Left lung (tissue), 10 donors: ENCODE measurements around the gene PLXDC2. TPM values are rescaled to one million over a fixed set of nuclear protein-coding genes. Genes with fewer than 3 reads are reported as not detected.

Source experiments
- ATAC-seq: fragments of 200-7000 bp; cut with Tn5 transposase; one replicate; pipeline ENCODE4 v1.9.1; 2020; ENCODE audit warnings: moderate library complexity
- DNase-seq, 4 donors: peaks; one replicate each; pipeline ENCODE4 v3.0.0-alpha.2; 2013 to 2020
- H3K27ac ChIP-seq, 2 donors: fragments of 200-600 bp; sonication (generic) in 1 of 2; one replicate each; pipeline versions ENCODE4 v1.5.0 to v1.8.0; 2020 to 2021
- H3K27me3 ChIP-seq, 2 donors: fragments of 200-600 bp; sonication (generic) in 1 of 2; one replicate each; pipeline versions ENCODE4 v1.5.0 to v1.8.0; 2020 to 2021
- H3K36me3 ChIP-seq, 2 donors: fragments of 200-600 bp; sonication (generic) in 1 of 2; one replicate each; pipeline versions ENCODE4 v1.5.0 to v1.8.0; 2020 to 2021
- H3K4me1 ChIP-seq, 2 donors: fragments of 200-600 bp; one replicate each; pipeline ENCODE4 v1.8.0; 2021
- H3K4me3 ChIP-seq, 2 donors: fragments of 200-600 bp; sonication (generic) in 1 of 2; one replicate each; pipeline versions ENCODE4 v1.5.0 to v1.8.0; 2020 to 2021; ENCODE audit warnings: mild to moderate bottlenecking in 1 of 2
- H3K9me3 ChIP-seq, 2 donors: fragments of 200-600 bp; sonication (generic) in 1 of 2; one replicate each; pipeline versions ENCODE4 v1.5.0 to v1.8.0; 2020 to 2021
- intact Hi-C, 2 donors: fragments of 100-400 bp; cut with DNase I; formaldehyde crosslinking; loops; one replicate each; pipeline versions ENCODE4 v1.11.2 to v1.14.2; 2022
- polyA plus RNA-seq, 6 donors: library from polyadenylated mRNA; unstranded; fragments of 120-200 nt; gene quantifications; one replicate each; pipeline ENCODE4 v1.2.1, GENCODE V29; 2013; ENCODE audit not compliant: insufficient read length in 6 of 6
- total RNA-seq, 2 donors: library from RNA; stranded (reverse); fragmentation: NEBNext Ultra II Directional; extraction: Animal tissue kit (Norgen Biotek cat#: 25700); gene quantifications; one replicate each; pipeline ENCODE4 v1.2.1, GENCODE V29; 2021
- TF ChIP-seq, protein P1 (sequence below), 2 donors: fragments of 200-600 bp; sonication (generic) in 1 of 2; IDR thresholded peaks; one replicate each; pipeline versions ENCODE4 v1.5.0 to v1.8.0; 2021; ENCODE audit warnings: antibody characterized with exemption in 2 of 2
- donor health status: DM: no; HTN: yes; CAD: no.
- donor health status: DM: no; HTN: no; CAD: no.

Gene PLXDC2
- total and polyA plus RNA-seq, 8 donors = 85.3 to 127 (median 112) TPM

DNA sequence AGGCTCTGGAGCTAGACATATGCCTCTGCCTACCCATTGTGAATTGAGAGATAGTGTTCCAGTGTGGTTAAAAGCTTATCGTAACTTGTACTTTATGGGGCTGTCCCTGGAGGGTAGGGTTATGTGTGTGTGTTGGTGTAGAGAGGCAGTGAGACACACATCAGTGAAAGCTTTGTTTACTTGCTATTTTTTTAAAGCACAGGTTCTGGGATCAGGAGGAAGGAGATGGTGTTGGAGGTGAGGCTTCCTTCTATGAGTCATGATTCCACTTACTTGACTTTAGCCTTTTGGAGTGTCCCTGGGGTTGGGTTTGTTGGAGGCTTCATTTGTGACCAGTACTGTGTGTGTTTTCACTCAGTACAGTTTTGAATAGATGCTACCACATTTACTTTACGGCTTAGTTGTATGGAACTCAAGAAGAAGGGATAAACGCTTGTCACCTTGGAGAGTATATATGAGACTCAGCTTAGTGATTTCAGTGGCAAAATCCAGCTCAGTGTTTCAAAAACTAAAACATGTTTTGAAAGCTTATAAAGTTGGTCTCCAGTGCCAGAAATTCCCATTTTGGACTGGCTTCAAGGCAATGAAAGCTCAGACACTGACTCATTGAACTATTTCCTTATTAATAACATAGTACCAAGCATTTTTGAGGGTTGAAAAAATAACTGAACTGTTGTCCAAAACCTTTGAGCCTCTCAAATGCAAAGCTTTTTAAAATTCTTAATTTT lies 106.2 kb downstream of the PLXDC2 start:
- H3K9me3 ChIP-seq = no peaks in the 10 kb centered on the region
- no peak overlapping the region for H3K4me3 ChIP-seq
- H3K36me3 ChIP-seq = no peaks in the 10 kb centered on the region
- DNase-seq (peak in 1 of 4 donors; percentile 69), ATAC-seq (peak; percentile 66)
- TF ChIP-seq, protein P1, sequence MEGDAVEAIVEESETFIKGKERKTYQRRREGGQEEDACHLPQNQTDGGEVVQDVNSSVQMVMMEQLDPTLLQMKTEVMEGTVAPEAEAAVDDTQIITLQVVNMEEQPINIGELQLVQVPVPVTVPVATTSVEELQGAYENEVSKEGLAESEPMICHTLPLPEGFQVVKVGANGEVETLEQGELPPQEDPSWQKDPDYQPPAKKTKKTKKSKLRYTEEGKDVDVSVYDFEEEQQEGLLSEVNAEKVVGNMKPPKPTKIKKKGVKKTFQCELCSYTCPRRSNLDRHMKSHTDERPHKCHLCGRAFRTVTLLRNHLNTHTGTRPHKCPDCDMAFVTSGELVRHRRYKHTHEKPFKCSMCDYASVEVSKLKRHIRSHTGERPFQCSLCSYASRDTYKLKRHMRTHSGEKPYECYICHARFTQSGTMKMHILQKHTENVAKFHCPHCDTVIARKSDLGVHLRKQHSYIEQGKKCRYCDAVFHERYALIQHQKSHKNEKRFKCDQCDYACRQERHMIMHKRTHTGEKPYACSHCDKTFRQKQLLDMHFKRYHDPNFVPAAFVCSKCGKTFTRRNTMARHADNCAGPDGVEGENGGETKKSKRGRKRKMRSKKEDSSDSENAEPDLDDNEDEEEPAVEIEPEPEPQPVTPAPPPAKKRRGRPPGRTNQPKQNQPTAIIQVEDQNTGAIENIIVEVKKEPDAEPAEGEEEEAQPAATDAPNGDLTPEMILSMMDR (IDR thresholded peaks at IDR 0.05) = no peak
- intact Hi-C loops = no loop called here
- H3K27me3 ChIP-seq = no peaks in the 10 kb centered on the region
- H3K27ac ChIP-seq = peak overlapping the region; percentile 11 to 84
- H3K4me1 ChIP-seq = peaks cover 14 to 22% of the 10 kb centered on the region in 2 donors

DNA sequence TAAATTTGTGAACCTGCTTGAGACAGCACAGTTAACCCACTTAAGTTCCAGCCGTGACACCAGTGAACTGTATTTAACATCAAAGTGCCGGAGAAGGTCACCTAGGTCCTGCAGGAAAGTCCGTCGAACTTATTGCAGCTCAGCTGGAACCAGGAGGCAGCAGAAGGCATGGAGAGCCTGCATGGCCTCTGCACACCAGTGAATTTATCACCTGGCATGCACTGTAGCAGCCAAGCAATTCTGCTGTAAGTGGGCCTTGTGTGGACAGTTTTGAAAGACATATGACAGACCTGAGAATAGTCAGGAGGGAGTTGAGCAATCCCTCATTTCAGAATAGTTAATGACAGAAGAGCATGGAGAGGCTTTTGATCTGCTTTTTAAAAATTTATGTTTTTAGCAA lies 108.8 kb downstream of the PLXDC2 start:
- ATAC-seq = no peak
- intact Hi-C loops = no loop called here
- Histone ChIP-seq H3K27ac (no peak overlapping the region), H3K4me3 (no peak overlapping the region), H3K4me1 (peaks cover 10 to 29% of the 10 kb centered on the region in 2 donors), H3K36me3 (no peaks in the 10 kb centered on the region), H3K27me3 (no peaks in the 10 kb centered on the region), H3K9me3 (no peaks in the 10 kb centered on the region)
- TF ChIP-seq, protein P1 (IDR thresholded peaks at IDR 0.05) = no peak
- no peak for DNase-seq

DNA sequence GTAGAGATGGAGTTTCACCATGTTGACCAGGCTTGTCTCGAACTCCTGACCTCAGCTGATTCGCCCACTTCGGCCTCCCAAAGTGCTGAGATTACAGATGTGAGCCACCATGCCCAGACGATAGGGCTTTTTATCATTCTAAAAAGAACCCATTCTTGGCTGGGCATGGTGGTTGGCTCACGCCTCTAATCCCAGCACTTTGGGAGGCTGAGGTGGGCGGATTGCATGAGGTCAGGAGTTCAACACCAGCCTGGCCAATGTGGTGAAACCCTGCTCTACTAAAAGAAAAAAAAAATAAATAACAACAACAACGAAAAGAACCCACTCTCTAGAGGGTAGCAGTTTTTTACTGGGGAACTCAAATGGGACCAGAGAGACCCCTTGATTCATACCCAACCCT lies 112.7 kb downstream of the PLXDC2 start:
- TF ChIP-seq, protein P1 (IDR thresholded peaks at IDR 0.05) = no peak
- intact Hi-C loops = no loop called here
- ATAC-seq (no peak), DNase-seq (no peak)
- Histone ChIP-seq H3K27me3 (no peaks in the 10 kb centered on the region), H3K4me1 (peaks cover 13 to 31% of the 10 kb centered on the region in 2 donors), H3K9me3 (no peaks in the 10 kb centered on the region), H3K4me3 (no peak overlapping the region), H3K27ac (peak overlapping the region; percentile 45 to 64), H3K36me3 (no peaks in the 10 kb centered on the region)

DNA sequence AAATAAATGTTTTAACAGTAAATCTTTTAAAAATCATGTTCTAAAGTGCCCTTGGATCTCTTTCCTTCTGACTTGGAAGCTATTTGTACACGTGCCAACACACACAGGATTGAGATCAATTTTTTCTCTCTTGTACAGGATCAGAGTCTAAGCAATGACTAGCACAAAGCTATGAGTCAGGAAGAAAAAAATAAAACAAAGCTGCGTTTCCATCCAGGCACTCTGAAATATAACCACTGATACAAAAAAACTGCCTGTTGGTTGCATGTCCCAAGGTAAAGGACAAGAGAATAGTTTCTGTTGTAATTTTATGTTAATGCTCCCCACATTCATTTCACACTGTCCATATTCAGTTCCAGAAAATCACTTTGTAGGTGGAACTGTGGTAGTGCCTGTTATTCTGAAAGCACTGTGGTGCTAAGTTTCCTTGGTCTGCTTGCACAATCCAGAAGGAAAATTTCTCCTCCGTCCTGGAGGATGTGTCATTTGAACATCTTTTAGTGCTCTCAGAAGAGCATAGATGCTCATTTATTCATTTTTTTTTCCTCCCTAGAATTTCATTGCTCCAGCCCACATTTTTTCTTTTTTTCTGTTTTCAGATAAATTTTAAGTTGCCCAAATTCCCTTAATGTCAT lies 113.4 kb downstream of the PLXDC2 start:
- peak overlapping the region; percentile 45 to 64 for H3K27ac ChIP-seq
- no peaks in the 10 kb centered on the region for H3K36me3 ChIP-seq
- TF ChIP-seq, protein P1 (IDR thresholded peaks at IDR 0.05) = no peak
- no peaks in the 10 kb centered on the region for H3K27me3 ChIP-seq
- DNase-seq (no peak), ATAC-seq (peak; percentile 38)
- H3K4me3 ChIP-seq = no peak overlapping the region
- intact Hi-C loops = no loop called here
- no peaks in the 10 kb centered on the region for H3K9me3 ChIP-seq
- H3K4me1 ChIP-seq = peaks cover 13 to 31% of the 10 kb centered on the region in 2 donors
